Subcutaneous adipose tissue (tissue), 4 donors: ENCODE measurements around the gene GGPS1. TPM values are rescaled to one million over a fixed set of nuclear protein-coding genes. Genes with fewer than 3 reads are reported as not detected.

Experiments
- total RNA-seq, 4 donors: library from RNA; depleted of rRNA; stranded (reverse); fragments of >200 nt; gene quantifications; one replicate each; pipeline ENCODE4 v1.1.0, GENCODE V29; 2016
- TF ChIP-seq, protein P1 (sequence below): fragments of 450-650 bp; IDR thresholded peaks from one replicate; pipeline ENCODE4 v1.5.1; 2016; ENCODE audit warnings: low read depth, mild to moderate bottlenecking, control low read depth, antibody characterized with exemption, moderate library complexity

Gene GGPS1
- total RNA-seq, 4 donors from 2014 or later = 11.5 to 38.8 (median 24.0) TPM

- TF ChIP-seq, protein P1, sequence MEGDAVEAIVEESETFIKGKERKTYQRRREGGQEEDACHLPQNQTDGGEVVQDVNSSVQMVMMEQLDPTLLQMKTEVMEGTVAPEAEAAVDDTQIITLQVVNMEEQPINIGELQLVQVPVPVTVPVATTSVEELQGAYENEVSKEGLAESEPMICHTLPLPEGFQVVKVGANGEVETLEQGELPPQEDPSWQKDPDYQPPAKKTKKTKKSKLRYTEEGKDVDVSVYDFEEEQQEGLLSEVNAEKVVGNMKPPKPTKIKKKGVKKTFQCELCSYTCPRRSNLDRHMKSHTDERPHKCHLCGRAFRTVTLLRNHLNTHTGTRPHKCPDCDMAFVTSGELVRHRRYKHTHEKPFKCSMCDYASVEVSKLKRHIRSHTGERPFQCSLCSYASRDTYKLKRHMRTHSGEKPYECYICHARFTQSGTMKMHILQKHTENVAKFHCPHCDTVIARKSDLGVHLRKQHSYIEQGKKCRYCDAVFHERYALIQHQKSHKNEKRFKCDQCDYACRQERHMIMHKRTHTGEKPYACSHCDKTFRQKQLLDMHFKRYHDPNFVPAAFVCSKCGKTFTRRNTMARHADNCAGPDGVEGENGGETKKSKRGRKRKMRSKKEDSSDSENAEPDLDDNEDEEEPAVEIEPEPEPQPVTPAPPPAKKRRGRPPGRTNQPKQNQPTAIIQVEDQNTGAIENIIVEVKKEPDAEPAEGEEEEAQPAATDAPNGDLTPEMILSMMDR = no peak
Observed at GRCh38 chr1:235342471-235342870, 14.1 kb downstream of the GGPS1 start.

GRCh38 chr1:235343726-235344125 is 15.4 kb downstream of the GGPS1 start:
- TF ChIP-seq, protein P1 = no peak

DNA sequence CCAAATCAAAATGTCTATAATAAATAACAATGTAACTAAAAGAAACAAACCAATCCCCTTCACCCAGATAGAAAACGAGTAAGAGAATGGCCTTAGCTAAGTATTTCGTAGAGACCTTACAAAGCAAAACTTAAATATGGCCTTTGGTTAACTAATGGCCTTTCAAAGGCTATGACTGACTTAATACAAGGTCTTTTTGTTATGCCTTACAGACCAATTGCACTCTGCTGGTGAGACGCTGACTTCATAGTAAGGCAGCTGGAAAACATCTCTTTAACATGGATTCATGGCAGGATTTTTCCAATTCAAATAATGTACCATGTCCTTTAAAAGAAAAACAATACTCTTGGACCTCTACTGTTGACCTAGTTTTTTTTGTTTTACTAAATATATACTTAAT is 23.1 kb downstream of the GGPS1 start:
- TF ChIP-seq, protein P1 = no peak

DNA sequence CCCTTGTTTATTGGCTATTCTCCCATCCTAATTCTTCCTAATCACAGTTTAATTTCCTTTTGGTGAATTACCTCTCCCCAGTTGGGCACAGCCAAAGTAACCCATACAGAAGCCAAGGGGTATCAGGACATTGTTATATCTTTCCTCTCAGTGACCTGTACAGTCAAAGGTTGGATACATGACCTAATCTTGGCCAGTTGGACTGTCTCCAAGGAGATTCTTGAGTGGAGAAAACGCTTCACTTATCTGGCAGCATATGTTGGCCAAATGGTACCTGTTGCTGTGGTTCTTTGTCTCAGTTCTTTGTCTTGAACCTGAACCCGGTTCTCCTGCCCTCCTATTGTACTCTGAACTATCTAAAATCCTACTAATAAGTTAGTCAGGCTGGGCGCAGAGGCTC is 23.5 kb downstream of the GGPS1 start:
- TF ChIP-seq, protein P1 = no peak

GRCh38 chr1:235357485-235358373 is 29.4 kb downstream of the GGPS1 start:
- TF ChIP-seq, protein P1 = no peak

DNA sequence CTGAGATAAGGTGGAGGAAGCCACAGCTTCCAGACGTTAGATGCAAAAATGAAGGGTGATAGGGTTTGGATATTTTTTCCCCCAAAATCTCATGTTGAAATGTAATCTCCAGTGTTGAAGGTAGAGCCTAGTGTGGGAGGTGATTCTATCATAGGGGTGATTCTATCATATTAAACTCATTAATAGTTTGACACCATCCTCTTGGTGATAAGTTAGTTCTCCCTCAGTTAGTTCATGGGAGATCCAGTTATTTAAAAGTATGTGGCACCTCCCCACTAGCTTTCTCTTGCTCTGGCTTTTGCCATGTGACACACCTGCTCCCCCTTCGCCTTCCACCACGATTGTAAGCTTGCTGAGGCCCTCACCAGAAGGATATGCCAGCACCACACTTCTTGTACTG is 30.5 kb downstream of the GGPS1 start:
- TF ChIP-seq, protein P1 = no peak

GRCh38 chr1:235366286-235366685 is 37.9 kb downstream of the GGPS1 start:
- TF ChIP-seq, protein P1 = no peak
